ENCODE data around the gene ACOT2. TPM values are rescaled to one million over a fixed set of nuclear protein-coding genes. Genes with fewer than 3 reads are reported as not detected.

The ACOT2 gene
- total and polyA plus RNA-seq, 4 donors, result 22.4 to 61.9 (median 31.6) TPM

- H3K9ac ChIP-seq (ENCODE audit: insufficient read depth in 1 of 2, low read length in 2 of 2), result no peak overlapping the region
- ATAC-seq (ENCODE audit: insufficient read depth, low FRiP score), result no peak
- 87 to 91% methylated on average over 4 of the region's 4 CpGs for WGBS, 2 donors
- H3K27me3 ChIP-seq (ENCODE audit: control insufficient read depth in 3 of 3, insufficient read depth in 3 of 3, low read length in 2 of 3), result no peaks in the 10 kb centered on the region
- H3K27ac ChIP-seq (ENCODE audit: low read depth in 1 of 2, low read length in 1 of 2), result no peak overlapping the region
- no peaks in the 10 kb centered on the region for H3K9me3 ChIP-seq (ENCODE audit: control insufficient read depth in 4 of 4, insufficient read depth in 3 of 4, low read length in 3 of 4)
- no peak overlapping the region for H3K4me3 ChIP-seq
- TF ChIP-seq CTCF (IDR thresholded peaks at IDR 0.05; ENCODE audit: control extremely low read depth, extremely low read depth), result no peak
- H3K4me1 ChIP-seq (ENCODE audit: control insufficient read depth in 5 of 5, insufficient read depth in 5 of 5, low read length in 5 of 5), result peaks cover 0 to 2% (median 0%) of the 10 kb centered on the region in 5 donors
- H3K36me3 ChIP-seq (ENCODE audit: control insufficient read depth in 4 of 4, insufficient read depth in 4 of 4, low read length in 4 of 4), result no peaks in the 10 kb centered on the region
- DNase-seq, result no peak
These were observed 47.8 kb downstream of the ACOT2 start for GRCh38 chr14:73616831-73617230.

GRCh38 chr14:73619524-73619923, 50.5 kb downstream of the ACOT2 start:
- H3K4me3 ChIP-seq, result no peak overlapping the region
- no peak overlapping the region for H3K9ac ChIP-seq (ENCODE audit: insufficient read depth in 1 of 2, low read length in 2 of 2)
- peaks cover 0 to 2% (median 0%) of the 10 kb centered on the region in 4 donors for H3K9me3 ChIP-seq (ENCODE audit: control insufficient read depth in 4 of 4, insufficient read depth in 3 of 4, low read length in 3 of 4)
- ATAC-seq (ENCODE audit: insufficient read depth, low FRiP score), result no peak
- no peaks in the 10 kb centered on the region for H3K27me3 ChIP-seq (ENCODE audit: control insufficient read depth in 3 of 3, insufficient read depth in 3 of 3, low read length in 2 of 3)
- DNase-seq, result no peak
- H3K36me3 ChIP-seq (ENCODE audit: control insufficient read depth in 4 of 4, insufficient read depth in 4 of 4, low read length in 4 of 4), result no peaks in the 10 kb centered on the region
- H3K27ac ChIP-seq (ENCODE audit: low read depth in 1 of 2, low read length in 1 of 2), result no peak overlapping the region
- no peaks in the 10 kb centered on the region for H3K4me1 ChIP-seq (ENCODE audit: control insufficient read depth in 5 of 5, insufficient read depth in 5 of 5, low read length in 5 of 5)
- no peak for TF ChIP-seq CTCF (IDR thresholded peaks at IDR 0.05; ENCODE audit: control extremely low read depth, extremely low read depth)
- 70 to 82% methylated on average over 1 of the region's 1 CpG for WGBS, 2 donors

- Histone ChIP-seq H3K27ac (ENCODE audit: low read depth in 1 of 2, low read length in 1 of 2) (no peak overlapping the region), H3K9me3 (ENCODE audit: control insufficient read depth in 4 of 4, insufficient read depth in 3 of 4, low read length in 3 of 4) (peaks cover 0 to 2% (median 0%) of the 10 kb centered on the region in 4 donors), H3K36me3 (ENCODE audit: control insufficient read depth in 4 of 4, insufficient read depth in 4 of 4, low read length in 4 of 4) (no peaks in the 10 kb centered on the region), H3K4me1 (ENCODE audit: control insufficient read depth in 5 of 5, insufficient read depth in 5 of 5, low read length in 5 of 5) (no peaks in the 10 kb centered on the region), H3K27me3 (ENCODE audit: control insufficient read depth in 3 of 3, insufficient read depth in 3 of 3, low read length in 2 of 3) (no peaks in the 10 kb centered on the region), H3K4me3 (no peak overlapping the region), H3K9ac (ENCODE audit: insufficient read depth in 1 of 2, low read length in 2 of 2) (no peak overlapping the region)
- 84 to 93% methylated on average over 10 of the region's 10 CpGs for WGBS, 2 donors
- DNase-seq (no peak), ATAC-seq (ENCODE audit: insufficient read depth, low FRiP score) (no peak)
- TF ChIP-seq CTCF (IDR thresholded peaks at IDR 0.05; ENCODE audit: control extremely low read depth, extremely low read depth), result no peak
These were observed 51.3 kb downstream of the ACOT2 start for GRCh38 chr14:73620268-73620667.

- 67 to 88% methylated on average over 4 of the region's 4 CpGs for WGBS, 2 donors
- Histone ChIP-seq H3K4me3 (no peak overlapping the region), H3K4me1 (ENCODE audit: control insufficient read depth in 5 of 5, insufficient read depth in 5 of 5, low read length in 5 of 5) (peaks cover 0 to 8% (median 0%) of the 10 kb centered on the region in 5 donors), H3K36me3 (ENCODE audit: control insufficient read depth in 4 of 4, insufficient read depth in 4 of 4, low read length in 4 of 4) (no peaks in the 10 kb centered on the region), H3K27ac (ENCODE audit: low read depth in 1 of 2, low read length in 1 of 2) (no peak overlapping the region), H3K9ac (ENCODE audit: insufficient read depth in 1 of 2, low read length in 2 of 2) (no peak overlapping the region), H3K9me3 (ENCODE audit: control insufficient read depth in 4 of 4, insufficient read depth in 3 of 4, low read length in 3 of 4) (peaks cover 0 to 2% (median 0%) of the 10 kb centered on the region in 4 donors), H3K27me3 (ENCODE audit: control insufficient read depth in 3 of 3, insufficient read depth in 3 of 3, low read length in 2 of 3) (no peaks in the 10 kb centered on the region)
- TF ChIP-seq CTCF (IDR thresholded peaks at IDR 0.05; ENCODE audit: control extremely low read depth, extremely low read depth), result no peak
- no peak for DNase-seq
- no peak for ATAC-seq (ENCODE audit: insufficient read depth, low FRiP score)
These were observed 54.6 kb downstream of the ACOT2 start for GRCh38 chr14:73623504-73624054.

Data from lung (tissue), 12 donors.